HEK293 (cell line): Measurements from ENCODE around the gene TECTA.

ENCODE experiments used
- CTCF ChIA-PET: fragments of 350-600 bp; formaldehyde crosslinking; extraction: SDS; loops from one replicate; lab custom pipeline; 2021; ENCODE audit warnings: antibody characterized with exemption; lab: Yijun Ruan, JAX
- POLR2A ChIA-PET: fragments of 300-600 bp; formaldehyde crosslinking; extraction: SDS; loops from one replicate; lab custom pipeline; 2020; ENCODE audit warnings: antibody characterized with exemption, inconsistent platforms; lab: Yijun Ruan, JAX
- H3K27ac ChIP-seq: fragments of 200-500 bp; sonication (Bioruptor generic); 2 replicates; pipeline ENCODE4 v1.5.1; 2014; ENCODE audit warnings: low read depth, low read length, control low read depth, inconsistent platforms; ENCODE audit errors: extremely low read depth
- H3K36me3 ChIP-seq, 2 experiments: fragments of 200-500 bp in 1 of 2; sonication (Bioruptor generic) in 1 of 2; 1 replicate in 1 of 2; 2 replicates in 1 of 2; pipeline ENCODE4 v1.5.1; 2014 to 2017; ENCODE audit warnings: inconsistent platforms in 2 of 2, low read length in 2 of 2; ENCODE audit not compliant: control insufficient read depth in 2 of 2, insufficient read depth in 1 of 2
- H3K4me1 ChIP-seq: fragments of 200-500 bp; sonication (Bioruptor generic); 2 replicates; pipeline ENCODE4 v1.5.1; 2014; ENCODE audit warnings: mild to moderate bottlenecking, low read length, inconsistent platforms; ENCODE audit not compliant: control insufficient read depth, insufficient read depth
- H3K4me3 ChIP-seq: 2 replicates; pipeline ENCODE4 v1.5.1; 2011; ENCODE audit warnings: low read depth, mild to moderate bottlenecking, control low read depth, low read length, moderate library complexity
- H3K9me3 ChIP-seq: fragments of 200-500 bp; sonication (Bioruptor generic); 2 replicates; pipeline ENCODE4 v1.5.1; 2014; ENCODE audit warnings: low read depth, low read length, inconsistent platforms; ENCODE audit not compliant: control insufficient read depth, insufficient read depth
- ATF2 ChIP-seq: fragments of 450-650 bp; formaldehyde crosslinking; IDR thresholded peaks from 2 replicates; pipeline ENCODE4 v1.5.1; 2016; ENCODE audit warnings: missing biosample characterization, missing genetic modification characterization, low read depth
- KLF16 ChIP-seq: fragments of 450-650 bp; formaldehyde crosslinking; IDR thresholded peaks from 2 replicates; pipeline ENCODE4 v1.5.1; 2017; ENCODE audit warnings: missing biosample characterization, missing genetic modification characterization
- KLF7 ChIP-seq: fragments of 450-650 bp; formaldehyde crosslinking; IDR thresholded peaks from 2 replicates; pipeline ENCODE4 v1.5.1; 2016; ENCODE audit warnings: missing biosample characterization, missing genetic modification characterization, borderline replicate concordance
- MZF1 ChIP-seq: fragments of 450-650 bp; formaldehyde crosslinking; IDR thresholded peaks from 2 replicates; pipeline ENCODE4 v1.5.1; 2017; ENCODE audit warnings: missing biosample characterization, missing genetic modification characterization, borderline replicate concordance
- OSR2 ChIP-seq: fragments of 450-650 bp; formaldehyde crosslinking; IDR thresholded peaks from 2 replicates; pipeline ENCODE4 v1.5.1; 2016; ENCODE audit warnings: missing biosample characterization, missing genetic modification characterization
- SETDB1 ChIP-seq: IDR thresholded peaks from one replicate; pipeline ENCODE4 v1.6.1; 2017; ENCODE audit warnings: mild to moderate bottlenecking, low read length, moderate library complexity, mixed read lengths; ENCODE audit not compliant: insufficient read length
- SP3 ChIP-seq: fragments of 450-650 bp; formaldehyde crosslinking; IDR thresholded peaks from 2 replicates; pipeline ENCODE4 v1.5.1; 2016; ENCODE audit warnings: missing biosample characterization, missing genetic modification characterization
- ZBTB17 ChIP-seq: fragments of 450-650 bp; formaldehyde crosslinking; IDR thresholded peaks from 2 replicates; pipeline ENCODE4 v1.5.1; 2016; ENCODE audit warnings: missing biosample characterization, missing genetic modification characterization
- ZBTB48 ChIP-seq: fragments of 450-650 bp; formaldehyde crosslinking; IDR thresholded peaks from 2 replicates; pipeline ENCODE4 v1.5.1; 2016; ENCODE audit warnings: missing biosample characterization, missing genetic modification characterization
- ZBTB7A ChIP-seq: fragments of 450-650 bp; formaldehyde crosslinking; IDR thresholded peaks from 2 replicates; pipeline ENCODE4 v1.5.1; 2016; ENCODE audit warnings: low read depth, missing biosample characterization, missing genetic modification characterization
- ZNF214 ChIP-seq: fragments of 450-650 bp; formaldehyde crosslinking; IDR thresholded peaks from 2 replicates; pipeline ENCODE4 v1.5.1; 2017; ENCODE audit warnings: missing biosample characterization, mild to moderate bottlenecking, missing genetic modification characterization, borderline replicate concordance
- ZNF239 ChIP-seq: fragments of 450-650 bp; formaldehyde crosslinking; IDR thresholded peaks from 2 replicates; pipeline ENCODE4 v1.5.1; 2016; ENCODE audit warnings: missing biosample characterization, missing genetic modification characterization
- ZNF292 ChIP-seq: fragments of 450-650 bp; formaldehyde crosslinking; IDR thresholded peaks from 2 replicates; pipeline ENCODE4 v1.5.1; 2016; ENCODE audit warnings: low read depth, missing biosample characterization, missing genetic modification characterization, borderline replicate concordance
- ZNF302 ChIP-seq: fragments of 450-650 bp; formaldehyde crosslinking; IDR thresholded peaks from 2 replicates; pipeline ENCODE4 v1.5.1; 2016; ENCODE audit warnings: missing biosample characterization, missing genetic modification characterization, low read depth
- ZNF311 ChIP-seq: fragments of 450-650 bp; formaldehyde crosslinking; IDR thresholded peaks from 2 replicates; pipeline ENCODE4 v1.5.1; 2017; ENCODE audit warnings: missing biosample characterization, missing genetic modification characterization, borderline replicate concordance
- ZNF324 ChIP-seq: fragments of 450-650 bp; formaldehyde crosslinking; IDR thresholded peaks from 2 replicates; pipeline ENCODE4 v1.5.1; 2016; ENCODE audit warnings: missing biosample characterization, missing genetic modification characterization
- ZNF521 ChIP-seq: fragments of 450-650 bp; formaldehyde crosslinking; IDR thresholded peaks from 2 replicates; pipeline ENCODE4 v1.5.1; 2017; ENCODE audit warnings: missing biosample characterization, mild to moderate bottlenecking, missing genetic modification characterization
- ZNF621 ChIP-seq: fragments of 450-650 bp; formaldehyde crosslinking; IDR thresholded peaks from 2 replicates; pipeline ENCODE4 v1.5.1; 2017; ENCODE audit warnings: missing biosample characterization, missing genetic modification characterization
- ZNF645 ChIP-seq: fragments of 450-650 bp; formaldehyde crosslinking; IDR thresholded peaks from 2 replicates; pipeline ENCODE4; 2016; ENCODE audit warnings: missing biosample characterization, missing genetic modification characterization
- ZNF692 ChIP-seq: fragments of 450-650 bp; formaldehyde crosslinking; IDR thresholded peaks from 2 replicates; pipeline ENCODE4 v1.5.1; 2016; ENCODE audit warnings: missing biosample characterization, missing genetic modification characterization
- ZNF707 ChIP-seq: fragments of 450-650 bp; formaldehyde crosslinking; IDR thresholded peaks from 2 replicates; pipeline ENCODE4 v1.5.1; 2016; ENCODE audit warnings: missing biosample characterization, missing genetic modification characterization
- ZNF792 ChIP-seq: fragments of 450-650 bp; formaldehyde crosslinking; IDR thresholded peaks from 2 replicates; pipeline ENCODE4 v1.5.1; 2016; ENCODE audit warnings: missing biosample characterization, missing genetic modification characterization
- ZSCAN23 ChIP-seq: fragments of 450-650 bp; formaldehyde crosslinking; IDR thresholded peaks from 2 replicates; pipeline ENCODE4 v1.5.1; 2016; ENCODE audit warnings: missing biosample characterization, missing genetic modification characterization
- ZXDB ChIP-seq: fragments of 450-650 bp; formaldehyde crosslinking; IDR thresholded peaks from 2 replicates; pipeline ENCODE4 v1.5.1; 2016; ENCODE audit warnings: missing biosample characterization, missing genetic modification characterization
- TF ChIP-seq, protein P1 (sequence below): fragments of 450-650 bp; formaldehyde crosslinking; IDR thresholded peaks from 2 replicates; pipeline ENCODE4 v1.5.1; 2017; ENCODE audit warnings: missing biosample characterization, missing genetic modification characterization
- TF ChIP-seq, protein P2 (sequence below): fragments of 450-650 bp; formaldehyde crosslinking; IDR thresholded peaks from 2 replicates; pipeline ENCODE4 v1.5.1; 2016; ENCODE audit warnings: missing biosample characterization, missing genetic modification characterization

Gene TECTA

GRCh38 chr11:121057922-121058321, 43.1 kb upstream of the TECTA start:
- no peaks in the 10 kb centered on the region for H3K4me1 ChIP-seq
- H3K36me3 ChIP-seq: peaks cover 0 to 81% of the 10 kb centered on the region in 2 experiments; a peak in 2 of 3 replicates
- H3K4me3 ChIP-seq: no peak overlapping the region
- TF ChIP-seq ZNF521 (tag by site-specific recombination) (no peak), ZNF311 (no peak), ZBTB48 (no peak), ZNF324 (no peak), ZBTB7A (no peak), ZNF621 (no peak), ZNF302 (tag by site-specific recombination) (no peak), MZF1 (tag by site-specific recombination) (no peak), SP3 (tag by site-specific recombination) (no peak), KLF7 (tag by site-specific recombination) (no peak), ZBTB17 (tag by site-specific recombination) (no peak), ATF2 (tag by site-specific recombination) (no peak), ZNF239 (tag by site-specific recombination) (no peak), ZNF292 (tag by site-specific recombination) (no peak), ZSCAN23 (tag by site-specific recombination) (no peak)
- TF ChIP-seq, protein P1, sequence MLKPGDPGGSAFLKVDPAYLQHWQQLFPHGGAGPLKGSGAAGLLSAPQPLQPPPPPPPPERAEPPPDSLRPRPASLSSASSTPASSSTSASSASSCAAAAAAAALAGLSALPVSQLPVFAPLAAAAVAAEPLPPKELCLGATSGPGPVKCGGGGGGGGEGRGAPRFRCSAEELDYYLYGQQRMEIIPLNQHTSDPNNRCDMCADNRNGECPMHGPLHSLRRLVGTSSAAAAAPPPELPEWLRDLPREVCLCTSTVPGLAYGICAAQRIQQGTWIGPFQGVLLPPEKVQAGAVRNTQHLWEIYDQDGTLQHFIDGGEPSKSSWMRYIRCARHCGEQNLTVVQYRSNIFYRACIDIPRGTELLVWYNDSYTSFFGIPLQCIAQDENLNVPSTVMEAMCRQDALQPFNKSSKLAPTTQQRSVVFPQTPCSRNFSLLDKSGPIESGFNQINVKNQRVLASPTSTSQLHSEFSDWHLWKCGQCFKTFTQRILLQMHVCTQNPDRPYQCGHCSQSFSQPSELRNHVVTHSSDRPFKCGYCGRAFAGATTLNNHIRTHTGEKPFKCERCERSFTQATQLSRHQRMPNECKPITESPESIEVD (tag by site-specific recombination): no peak
- POLR2A ChIA-PET: no interaction called here
- H3K27ac ChIP-seq: no peak overlapping the region
- no peaks in the 10 kb centered on the region for H3K9me3 ChIP-seq
- CTCF ChIA-PET: interaction anchor here (0.6 to 1.5 kb wide), 2 partner anchors 61 to 137 kb away, joined by 3 read pairs; no protein-coding TSS in a partner anchor

- CTCF ChIA-PET: no interaction called here
- Histone ChIP-seq H3K4me3 (no peak overlapping the region), H3K27ac (no peak overlapping the region), H3K36me3 (peaks cover 0 to 72% of the 10 kb centered on the region in 2 experiments; a peak in 2 of 3 replicates), H3K9me3 (no peaks in the 10 kb centered on the region), H3K4me1 (no peaks in the 10 kb centered on the region)
- POLR2A ChIA-PET: no interaction called here
- TF ChIP-seq ZNF214 (tag by site-specific recombination) (no peak), ZXDB (tag by site-specific recombination) (no peak), OSR2 (no peak), ZNF707 (tag by site-specific recombination) (no peak), MZF1 (tag by site-specific recombination) (no peak), SETDB1 (no peak), KLF16 (tag by site-specific recombination) (no peak), ZNF645 (no peak), ZNF692 (tag by site-specific recombination) (no peak), ZNF792 (tag by site-specific recombination) (no peak)
- TF ChIP-seq, protein P2, sequence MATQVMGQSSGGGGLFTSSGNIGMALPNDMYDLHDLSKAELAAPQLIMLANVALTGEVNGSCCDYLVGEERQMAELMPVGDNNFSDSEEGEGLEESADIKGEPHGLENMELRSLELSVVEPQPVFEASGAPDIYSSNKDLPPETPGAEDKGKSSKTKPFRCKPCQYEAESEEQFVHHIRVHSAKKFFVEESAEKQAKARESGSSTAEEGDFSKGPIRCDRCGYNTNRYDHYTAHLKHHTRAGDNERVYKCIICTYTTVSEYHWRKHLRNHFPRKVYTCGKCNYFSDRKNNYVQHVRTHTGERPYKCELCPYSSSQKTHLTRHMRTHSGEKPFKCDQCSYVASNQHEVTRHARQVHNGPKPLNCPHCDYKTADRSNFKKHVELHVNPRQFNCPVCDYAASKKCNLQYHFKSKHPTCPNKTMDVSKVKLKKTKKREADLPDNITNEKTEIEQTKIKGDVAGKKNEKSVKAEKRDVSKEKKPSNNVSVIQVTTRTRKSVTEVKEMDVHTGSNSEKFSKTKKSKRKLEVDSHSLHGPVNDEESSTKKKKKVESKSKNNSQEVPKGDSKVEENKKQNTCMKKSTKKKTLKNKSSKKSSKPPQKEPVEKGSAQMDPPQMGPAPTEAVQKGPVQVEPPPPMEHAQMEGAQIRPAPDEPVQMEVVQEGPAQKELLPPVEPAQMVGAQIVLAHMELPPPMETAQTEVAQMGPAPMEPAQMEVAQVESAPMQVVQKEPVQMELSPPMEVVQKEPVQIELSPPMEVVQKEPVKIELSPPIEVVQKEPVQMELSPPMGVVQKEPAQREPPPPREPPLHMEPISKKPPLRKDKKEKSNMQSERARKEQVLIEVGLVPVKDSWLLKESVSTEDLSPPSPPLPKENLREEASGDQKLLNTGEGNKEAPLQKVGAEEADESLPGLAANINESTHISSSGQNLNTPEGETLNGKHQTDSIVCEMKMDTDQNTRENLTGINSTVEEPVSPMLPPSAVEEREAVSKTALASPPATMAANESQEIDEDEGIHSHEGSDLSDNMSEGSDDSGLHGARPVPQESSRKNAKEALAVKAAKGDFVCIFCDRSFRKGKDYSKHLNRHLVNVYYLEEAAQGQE: no peak
These were observed 42.1 kb upstream of the TECTA start for GRCh38 chr11:121058941-121059340.
